Epithelial cell of proximal tubule (primary cell): Measurements from ENCODE around the gene RNF227. TPM values are rescaled to one million over a fixed set of nuclear protein-coding genes. Genes with fewer than 3 reads are reported as not detected.

Experiments
- DNase-seq: peaks from one replicate; pipeline ENCODE4 v3.0.0-alpha.2; 2011; ENCODE audit warnings: low read depth
- H3K4me3 ChIP-seq: 2 replicates; pipeline ENCODE4 v1.5.1; 2011; ENCODE audit warnings: low read depth, mild to moderate bottlenecking, low read length
- CTCF ChIP-seq: conservative IDR thresholded peaks from 2 replicates; pipeline ENCODE4 v1.5.1; 2012; ENCODE audit warnings: low read depth, mild to moderate bottlenecking, low read length
- total RNA-seq: library from RNA; depleted of rRNA; stranded (reverse); fragments of >200 nt; gene quantifications from 2 replicates; pipeline ENCODE4 v1.2.3, GENCODE V29; 2015

The RNF227 gene
- total RNA-seq, 1 donor from 2014 or later, result 0.35 TPM

GRCh38 chr17:7940743-7941142 lies 24.7 kb upstream of the RNF227 start:
- DNase-seq, result no peak
- no peak for TF ChIP-seq CTCF
- H3K4me3 ChIP-seq, result no peak overlapping the region

- no peak for TF ChIP-seq CTCF
- no peak overlapping the region for H3K4me3 ChIP-seq
- DNase-seq, result no peak
Observed at GRCh38 chr17:7940034-7940433, 23.9 kb upstream of the RNF227 start.

GRCh38 chr17:7935859-7936258 lies 19.8 kb upstream of the RNF227 start:
- H3K4me3 ChIP-seq, result no peak overlapping the region
- DNase-seq, result no peak
- TF ChIP-seq CTCF, result no peak

- H3K4me3 ChIP-seq, result peak overlapping the region; percentile 72
- DNase-seq, result no peak
- peak; percentile 36 for TF ChIP-seq CTCF
Observed at GRCh38 chr17:7932949-7933348, 16.9 kb upstream of the RNF227 start.

- no peak for TF ChIP-seq CTCF
- no peak for DNase-seq
- peak overlapping the region; percentile 72 for H3K4me3 ChIP-seq
Observed at GRCh38 chr17:7932483-7932891, 16.4 kb upstream of the RNF227 start.

- H3K4me3 ChIP-seq, result peak within 1 kb of the TSS; percentile 72
- peak; percentile 77 for DNase-seq
- no peak for TF ChIP-seq CTCF
Observed at GRCh38 chr17:7931709-7932482, 15.8 kb upstream of the RNF227 start, which contains the start of the genes CNTROB and TRAPPC1. Gene CNTROB (plus strand): TSS chr17:7932206. CDS start chr17:7933080, 874 bp downstream. Gene TRAPPC1 (minus strand): TSS chr17:7931946. CDS start chr17:7931829, 117 bp downstream.
